GM12874 (cell line): ENCODE results near the gene TNS1.

Source experiments
- TF ChIP-seq, protein P1 (sequence below): IDR thresholded peaks from 2 replicates; pipeline ENCODE4 v1.5.1; 2011; ENCODE audit warnings: low read depth, mild to moderate bottlenecking, control low read depth, low read length, moderate library complexity; ENCODE audit not compliant: insufficient read depth

The TNS1 gene

GRCh38 chr2:217827430-217828201 is 175.2 kb downstream of the TNS1 start:
- TF ChIP-seq, protein P1, sequence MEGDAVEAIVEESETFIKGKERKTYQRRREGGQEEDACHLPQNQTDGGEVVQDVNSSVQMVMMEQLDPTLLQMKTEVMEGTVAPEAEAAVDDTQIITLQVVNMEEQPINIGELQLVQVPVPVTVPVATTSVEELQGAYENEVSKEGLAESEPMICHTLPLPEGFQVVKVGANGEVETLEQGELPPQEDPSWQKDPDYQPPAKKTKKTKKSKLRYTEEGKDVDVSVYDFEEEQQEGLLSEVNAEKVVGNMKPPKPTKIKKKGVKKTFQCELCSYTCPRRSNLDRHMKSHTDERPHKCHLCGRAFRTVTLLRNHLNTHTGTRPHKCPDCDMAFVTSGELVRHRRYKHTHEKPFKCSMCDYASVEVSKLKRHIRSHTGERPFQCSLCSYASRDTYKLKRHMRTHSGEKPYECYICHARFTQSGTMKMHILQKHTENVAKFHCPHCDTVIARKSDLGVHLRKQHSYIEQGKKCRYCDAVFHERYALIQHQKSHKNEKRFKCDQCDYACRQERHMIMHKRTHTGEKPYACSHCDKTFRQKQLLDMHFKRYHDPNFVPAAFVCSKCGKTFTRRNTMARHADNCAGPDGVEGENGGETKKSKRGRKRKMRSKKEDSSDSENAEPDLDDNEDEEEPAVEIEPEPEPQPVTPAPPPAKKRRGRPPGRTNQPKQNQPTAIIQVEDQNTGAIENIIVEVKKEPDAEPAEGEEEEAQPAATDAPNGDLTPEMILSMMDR: no peak

- TF ChIP-seq, protein P1: no peak
These were observed 175.8 kb downstream of the TNS1 start for GRCh38 chr2:217826991-217827390.

- TF ChIP-seq, protein P1: no peak
These were observed 176.3 kb downstream of the TNS1 start for GRCh38 chr2:217826520-217826919.

DNA sequence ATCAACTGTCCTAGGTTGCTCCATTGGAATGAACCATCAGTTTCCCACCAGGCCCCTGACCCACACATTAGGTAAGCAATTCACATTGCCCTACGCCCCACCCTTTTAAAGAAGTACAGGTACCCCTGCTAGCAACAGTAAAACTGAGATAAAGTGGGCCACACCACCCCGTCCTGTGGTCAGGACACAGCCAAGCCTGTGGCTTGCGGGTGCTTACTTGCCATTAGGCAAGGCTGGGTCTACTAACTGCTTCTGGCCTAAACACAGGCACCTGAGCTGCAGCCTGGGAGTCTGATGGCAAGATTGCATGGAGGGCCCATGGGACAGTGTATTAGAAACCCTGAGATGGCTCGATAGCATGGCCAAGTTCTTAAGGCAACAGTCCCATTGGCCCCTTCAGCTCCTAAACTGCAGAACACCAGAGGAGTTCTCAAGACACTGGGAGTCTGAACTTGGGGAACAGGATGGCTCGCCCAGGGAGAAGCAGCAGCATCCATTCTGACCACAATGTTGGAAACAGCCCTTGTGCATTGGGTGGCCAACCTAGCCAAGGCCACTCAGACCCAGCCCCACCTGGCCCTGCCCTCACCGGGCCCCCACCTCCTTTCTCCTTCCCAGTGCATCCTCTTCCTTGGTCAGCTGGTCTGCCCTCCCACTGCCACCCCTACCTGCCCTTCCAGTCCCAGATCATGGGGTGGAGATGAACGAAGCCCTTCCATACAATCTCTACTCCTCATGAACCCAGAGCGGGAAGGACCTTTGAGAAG is 177.1 kb downstream of the TNS1 start:
- TF ChIP-seq, protein P1: no peak

DNA sequence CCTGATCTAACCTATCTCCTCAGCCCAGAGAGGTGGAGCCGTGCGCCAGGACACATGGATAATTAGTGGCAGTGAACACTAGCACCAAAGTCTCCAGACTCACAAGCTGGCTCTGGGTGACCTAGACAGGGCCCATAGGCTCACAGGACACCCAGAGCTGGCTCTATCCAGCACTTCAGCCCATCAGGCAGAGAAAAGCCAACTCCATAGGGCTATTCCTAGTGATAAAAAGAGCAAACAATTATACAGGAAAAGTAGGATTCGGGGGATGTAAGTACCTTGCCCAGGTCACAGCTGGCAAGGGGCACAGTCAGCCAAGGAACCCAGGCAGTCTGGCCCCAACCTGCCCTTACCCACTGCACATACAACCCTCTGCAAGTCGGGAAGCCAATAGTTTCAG is 178.6 kb downstream of the TNS1 start:
- TF ChIP-seq, protein P1: no peak

- TF ChIP-seq, protein P1: no peak
These were observed 179.2 kb downstream of the TNS1 start for GRCh38 chr2:217823626-217824025.

DNA sequence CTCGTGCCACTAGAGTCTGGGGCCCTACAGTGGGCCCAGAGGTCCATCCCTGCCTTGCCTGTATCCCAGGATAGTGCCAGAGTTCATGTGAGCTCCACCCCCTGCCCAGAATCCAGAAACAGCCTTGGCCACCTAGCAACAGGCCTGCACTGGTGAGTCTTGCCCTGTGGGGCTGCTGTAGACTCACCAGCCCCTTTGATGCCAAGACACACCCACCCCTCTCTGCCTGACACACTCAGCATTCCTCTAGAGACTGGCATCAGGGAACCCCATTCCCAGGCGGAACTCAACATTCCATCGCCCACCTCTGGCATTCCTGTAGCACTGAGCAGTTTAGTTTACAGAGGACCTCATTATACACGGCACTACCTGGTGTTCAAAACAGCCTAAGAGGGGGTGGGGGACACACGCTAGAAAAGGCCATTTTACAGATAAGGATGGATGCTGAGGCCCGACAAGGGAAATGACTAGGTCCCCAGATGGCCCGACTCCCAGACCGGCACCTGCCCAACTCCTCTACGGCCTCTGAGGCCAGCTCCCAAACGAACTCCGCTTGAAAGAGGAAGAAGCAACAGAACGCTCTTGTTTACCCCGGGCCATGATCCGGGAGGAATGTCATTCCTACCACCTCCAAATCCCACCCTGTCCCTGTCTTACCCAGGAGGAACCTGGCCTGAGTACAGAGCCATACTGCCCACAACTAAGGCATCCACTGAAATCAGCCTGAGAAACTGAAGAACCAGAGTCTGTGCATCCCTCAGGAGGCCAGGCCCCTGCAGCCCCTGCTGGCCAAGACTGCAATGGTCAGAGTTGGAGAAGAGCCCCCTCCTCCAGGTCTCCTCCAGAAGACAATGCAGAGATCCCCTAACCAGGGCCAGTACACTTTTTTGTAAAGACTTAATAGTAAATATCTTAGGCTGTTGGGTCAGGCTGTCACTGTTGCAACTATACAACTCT is 180.2 kb downstream of the TNS1 start:
- TF ChIP-seq, protein P1: no peak
